ENCODE results near the gene AGPAT4. TPM values are rescaled to one million over a fixed set of nuclear protein-coding genes. Genes with fewer than 3 reads are reported as not detected.

Gene AGPAT4
- total RNA-seq, 4 donors from 2014 or later = 7.2 to 20.2 (median 12.5) TPM

DNA sequence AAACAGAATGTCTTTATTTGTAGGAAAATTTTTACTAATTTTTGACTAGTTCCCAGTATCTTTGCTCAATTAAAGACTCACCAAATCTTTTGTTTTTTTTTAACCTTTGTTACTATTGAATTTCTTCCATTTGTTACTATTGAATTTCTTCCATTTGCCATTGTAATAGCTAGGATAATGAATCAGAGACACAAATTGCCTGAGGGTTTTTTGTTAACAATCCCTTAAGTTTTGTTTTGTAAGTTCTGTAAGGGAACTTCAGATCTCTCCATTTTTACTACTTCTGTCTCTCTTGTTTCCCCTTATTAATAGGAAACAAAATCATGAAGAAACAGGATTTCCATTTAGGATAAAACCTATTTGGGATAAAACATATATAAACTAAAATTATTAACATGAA is 177.9 kb downstream of the AGPAT4 start:
- DNase-seq (ENCODE audit: low spot score) (no peak), ATAC-seq (ENCODE audit: low FRiP score) (no peak)
- TF ChIP-seq, protein P1, sequence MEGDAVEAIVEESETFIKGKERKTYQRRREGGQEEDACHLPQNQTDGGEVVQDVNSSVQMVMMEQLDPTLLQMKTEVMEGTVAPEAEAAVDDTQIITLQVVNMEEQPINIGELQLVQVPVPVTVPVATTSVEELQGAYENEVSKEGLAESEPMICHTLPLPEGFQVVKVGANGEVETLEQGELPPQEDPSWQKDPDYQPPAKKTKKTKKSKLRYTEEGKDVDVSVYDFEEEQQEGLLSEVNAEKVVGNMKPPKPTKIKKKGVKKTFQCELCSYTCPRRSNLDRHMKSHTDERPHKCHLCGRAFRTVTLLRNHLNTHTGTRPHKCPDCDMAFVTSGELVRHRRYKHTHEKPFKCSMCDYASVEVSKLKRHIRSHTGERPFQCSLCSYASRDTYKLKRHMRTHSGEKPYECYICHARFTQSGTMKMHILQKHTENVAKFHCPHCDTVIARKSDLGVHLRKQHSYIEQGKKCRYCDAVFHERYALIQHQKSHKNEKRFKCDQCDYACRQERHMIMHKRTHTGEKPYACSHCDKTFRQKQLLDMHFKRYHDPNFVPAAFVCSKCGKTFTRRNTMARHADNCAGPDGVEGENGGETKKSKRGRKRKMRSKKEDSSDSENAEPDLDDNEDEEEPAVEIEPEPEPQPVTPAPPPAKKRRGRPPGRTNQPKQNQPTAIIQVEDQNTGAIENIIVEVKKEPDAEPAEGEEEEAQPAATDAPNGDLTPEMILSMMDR (IDR thresholded peaks at IDR 0.05) = no peak

DNA sequence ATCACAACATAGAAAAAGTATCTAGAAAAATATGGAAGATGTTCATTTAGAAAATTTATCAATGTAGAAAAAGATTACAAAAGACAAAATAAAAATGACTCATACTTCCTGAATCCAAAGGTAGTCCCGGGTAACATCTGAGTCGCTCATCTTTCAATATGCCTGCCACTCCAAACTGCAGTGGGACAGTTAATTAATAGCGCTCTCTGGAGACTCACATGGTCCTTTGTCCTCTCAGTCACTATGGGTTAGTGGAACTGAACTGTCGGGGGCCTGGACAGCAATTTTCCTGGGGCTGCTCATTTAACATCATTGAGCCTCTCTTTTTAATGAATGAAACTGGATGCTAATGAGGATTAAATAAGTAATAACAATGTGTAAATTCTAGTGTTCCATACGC is 178.9 kb downstream of the AGPAT4 start:
- ATAC-seq (ENCODE audit: low FRiP score) = no peak
- TF ChIP-seq, protein P1 (IDR thresholded peaks at IDR 0.05) = no peak
- no peak for DNase-seq (ENCODE audit: low spot score)

DNA sequence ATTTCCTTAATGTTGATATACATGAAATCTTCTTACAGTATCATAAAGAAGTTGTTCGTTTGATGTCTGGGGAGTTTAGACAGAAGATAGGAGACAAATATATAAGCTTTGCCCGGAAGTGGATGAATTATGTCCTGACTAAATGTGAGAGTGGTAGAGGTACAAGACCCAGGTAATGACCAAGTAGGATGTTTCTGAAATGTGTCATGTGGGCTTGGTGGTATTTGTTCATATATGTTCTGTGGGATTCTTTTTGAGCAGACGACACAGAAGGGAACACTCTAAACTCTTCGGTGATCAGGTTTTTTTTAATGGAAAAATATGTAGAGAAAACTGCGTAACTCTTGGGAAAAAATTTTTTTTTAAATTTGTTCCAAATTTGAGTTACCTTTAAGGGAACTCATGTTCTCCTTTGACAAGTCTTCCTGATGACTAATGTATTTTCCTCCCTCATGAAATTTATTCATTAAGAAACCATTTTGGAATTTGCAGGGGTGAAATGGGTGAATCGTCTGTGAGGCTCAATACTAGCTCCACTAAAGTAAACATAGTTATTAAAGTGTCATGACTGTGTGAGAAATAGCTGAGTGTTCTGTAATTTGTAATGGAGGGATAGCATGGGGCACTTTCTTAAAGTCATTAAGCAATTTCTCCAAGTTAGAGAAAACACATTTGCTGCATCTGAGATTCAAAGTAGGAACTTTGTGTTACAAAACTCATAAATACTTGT is 181.7 kb downstream of the AGPAT4 start:
- TF ChIP-seq, protein P1 (IDR thresholded peaks at IDR 0.05) = no peak
- no peak for DNase-seq (ENCODE audit: low spot score)
- ATAC-seq (ENCODE audit: low FRiP score) = no peak

DNA sequence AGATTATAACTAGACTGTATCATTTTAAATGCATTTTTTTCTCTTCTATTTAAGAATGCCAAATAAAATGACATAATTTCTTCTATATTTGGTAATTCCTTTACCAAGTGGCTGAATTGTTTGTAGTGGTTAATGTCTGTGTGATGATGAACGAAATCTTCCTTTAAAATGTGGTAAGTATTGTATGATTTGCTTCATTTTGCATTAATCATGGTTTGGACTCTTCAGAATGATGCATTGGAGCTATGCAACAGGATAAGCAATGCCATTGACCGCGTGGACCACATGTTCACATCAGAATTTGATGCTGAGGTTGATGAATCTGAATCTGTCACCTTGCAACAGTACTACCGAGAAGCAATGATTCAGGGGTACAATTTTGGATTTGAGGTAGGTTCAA is 182.7 kb downstream of the AGPAT4 start:
- TF ChIP-seq, protein P1 (IDR thresholded peaks at IDR 0.05) = no peak
- no peak for DNase-seq (ENCODE audit: low spot score)
- ATAC-seq (ENCODE audit: low FRiP score) = no peak

DNA sequence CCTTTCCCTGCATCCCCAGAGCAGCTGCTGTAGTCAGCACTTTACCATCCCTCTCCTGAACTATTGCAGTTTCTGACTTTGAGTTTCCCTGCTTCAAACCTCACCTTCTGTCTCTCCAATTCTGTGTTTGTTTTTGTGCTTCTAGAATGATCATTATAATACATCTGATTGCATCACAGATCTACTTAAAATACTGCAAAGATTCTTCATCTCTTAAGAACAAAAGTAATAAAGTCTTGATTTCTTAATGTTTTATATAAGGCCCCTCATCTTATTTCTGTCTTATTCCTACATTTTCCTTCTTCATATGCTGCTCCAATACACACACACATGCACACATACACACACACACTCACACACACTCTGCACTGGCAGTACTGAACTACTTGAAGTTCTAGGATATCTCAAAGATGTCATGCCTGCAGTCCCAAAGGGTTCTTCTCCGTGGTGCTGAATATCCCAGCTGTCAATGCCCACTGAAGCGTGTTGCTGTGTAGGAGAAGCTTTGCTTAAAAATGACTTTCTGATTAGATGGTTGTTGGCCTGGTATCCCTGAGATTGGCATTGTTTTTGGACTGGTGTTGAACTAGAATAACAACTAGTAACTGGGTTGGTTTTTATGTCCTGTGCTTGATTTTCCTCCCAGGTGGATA is 185.1 kb downstream of the AGPAT4 start:
- ATAC-seq (ENCODE audit: low FRiP score) (no peak), DNase-seq (ENCODE audit: low spot score) (no peak)
- TF ChIP-seq, protein P1 (IDR thresholded peaks at IDR 0.05) = no peak

DNA sequence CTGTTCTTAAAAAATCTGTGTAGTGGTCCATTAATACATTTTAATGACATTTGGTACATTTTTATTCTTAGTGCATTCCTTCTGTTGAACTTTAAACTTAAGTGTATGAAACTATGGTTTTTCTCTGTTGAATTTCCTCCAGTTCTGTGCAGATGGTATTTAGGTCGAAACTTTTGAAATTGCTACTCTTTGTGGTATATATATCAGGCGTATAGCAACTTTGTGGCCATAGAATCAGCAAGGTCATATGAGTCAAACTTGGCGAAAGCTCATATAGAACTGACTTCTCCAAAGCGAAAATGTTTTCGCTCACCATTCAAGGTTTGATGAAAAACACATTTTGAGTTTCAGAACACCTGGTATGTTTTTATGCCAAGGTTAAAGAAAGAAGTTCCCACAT is 188.6 kb downstream of the AGPAT4 start:
- DNase-seq (ENCODE audit: low spot score) (no peak), ATAC-seq (ENCODE audit: low FRiP score) (no peak)
- TF ChIP-seq, protein P1 (IDR thresholded peaks at IDR 0.05) = no peak

DNA sequence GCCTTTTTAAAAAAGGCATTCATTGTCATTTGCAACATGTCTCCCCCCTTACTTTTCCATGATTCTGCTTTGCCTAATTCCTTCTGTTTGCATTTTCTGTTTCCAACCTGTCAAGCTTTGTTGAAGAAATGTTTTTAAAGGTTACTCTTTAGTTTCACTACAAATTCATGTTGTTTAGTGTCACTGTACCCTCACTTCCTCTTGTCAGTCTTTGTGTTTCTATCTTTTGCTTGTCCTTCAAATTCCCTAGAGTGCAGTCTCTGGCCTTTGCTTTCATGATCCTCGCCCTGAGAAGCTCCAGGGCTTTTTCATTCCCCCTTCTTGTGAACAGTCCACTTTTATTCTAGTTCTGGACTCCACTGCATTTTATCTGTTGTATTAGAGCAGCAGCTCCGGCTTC is 191.6 kb downstream of the AGPAT4 start:
- ATAC-seq (ENCODE audit: low FRiP score) (no peak), DNase-seq (ENCODE audit: low spot score) (no peak)
- TF ChIP-seq, protein P1 (IDR thresholded peaks at IDR 0.05) = no peak
